ENCODE data around the gene CFHR3. TPM values are rescaled to one million over a fixed set of nuclear protein-coding genes. Genes with fewer than 3 reads are reported as not detected.

CFHR3 gene
- total RNA-seq, 1 donor from 2014 or later: not detected

Other genes with a start within 250 kb of the CFHR3 start
- gene KCNT2, start 166.4 kb upstream of the CFHR3 start, total RNA-seq: not detected in 2 replicates
- 2.5 and 2.7 TPM in 2 replicates for gene CFH, start 122.8 kb upstream of the CFHR3 start, total RNA-seq
- not detected in 2 replicates for gene CFHR1, start 44.9 kb downstream of the CFHR3 start, total RNA-seq
- gene CFHR4, start 113.2 kb downstream of the CFHR3 start, total RNA-seq: not detected in 2 replicates
- not detected in 2 replicates for gene CFHR2, start 168.9 kb downstream of the CFHR3 start, total RNA-seq
- gene CFHR5, start 202.7 kb downstream of the CFHR3 start, total RNA-seq: not detected in 2 replicates

All from T-helper 1 cell treated with Interleukin-12 subunit alpha and Interleukin-12 subunit beta and Interleukin-4 antibody, amounts not matched to agents 30 ng/mL and 1 ng/mL, for 36 hours (primary cell).